Vagina (tissue), 2 donors: ENCODE data around the gene NEDD9. TPM values are rescaled to one million over a fixed set of nuclear protein-coding genes. Genes with fewer than 3 reads are reported as not detected.

Experiments used
- DNase-seq, 2 donors: peaks; one replicate each; pipeline ENCODE4 v3.0.0-alpha.2; 2017; ENCODE audit errors: extremely low spot score in 2 of 2
- H3K27ac ChIP-seq: fragments of 200-600 bp; sonication (generic); one replicate; pipeline ENCODE4 v1.5.1; 2019
- H3K27me3 ChIP-seq: fragments of 200-600 bp; sonication (generic); one replicate; pipeline ENCODE4 v1.5.1; 2019
- H3K36me3 ChIP-seq, 2 donors: fragments of 200-600 bp; sonication (generic); one replicate each; pipeline ENCODE4 v1.5.1; 2017 to 2019
- H3K4me1 ChIP-seq: fragments of 200-600 bp; sonication (generic); one replicate; pipeline ENCODE4 v1.5.1; 2019
- H3K4me3 ChIP-seq, 2 donors: fragments of 200-600 bp; sonication (generic); 1 replicate in 1 of 2; 2 replicates in 1 of 2; pipeline ENCODE4 v1.5.1; 2016 to 2019
- H3K9me3 ChIP-seq: fragments of 200-600 bp; sonication (generic); one replicate; pipeline ENCODE4 v1.5.1; 2019
- CTCF ChIP-seq, 3 experiments: fragments of 450-650 bp in 2 of 3; fragments of 200-600 bp in 1 of 3; sonication (generic) in 1 of 3; IDR thresholded peaks; one replicate each; pipeline ENCODE4 v1.5.1; 2017 to 2019; ENCODE audit warnings: antibody characterized with exemption in 3 of 3, mild to moderate bottlenecking in 2 of 3, moderate library complexity in 2 of 3
- POLR2A ChIP-seq, 2 donors: fragments of 450-650 bp; IDR thresholded peaks; one replicate each; pipeline ENCODE4 v1.6.1; 2017; ENCODE audit warnings: antibody characterized with exemption in 2 of 2, mild to moderate bottlenecking in 2 of 2, moderate library complexity in 2 of 2
- POLR2AphosphoS5 ChIP-seq, 2 donors: sonication (generic); formaldehyde crosslinking; IDR thresholded peaks; one replicate each; pipeline ENCODE4 v1.9.0; 2017; ENCODE audit warnings: antibody characterized with exemption in 2 of 2, mild to moderate bottlenecking in 2 of 2, low read depth in 1 of 2; ENCODE audit not compliant: insufficient read depth in 1 of 2
- intact Hi-C: fragments of 100-400 bp; cut with DNase I; formaldehyde crosslinking; loops from one replicate; pipeline ENCODE4 v1.15.1; 2023
- total RNA-seq: library from RNA; depleted of rRNA; stranded (reverse); fragments of >200 nt; gene quantifications from one replicate; pipeline ENCODE4 v1.2.3, GENCODE V29; 2016

Gene NEDD9
- total RNA-seq, 1 donor from 2014 or later = 45.4 TPM

GRCh38 chr6:11253594-11253993 is 21.1 kb upstream of the NEDD9 start:
- H3K27ac ChIP-seq = no peak overlapping the region

GRCh38 chr6:11251553-11252360 is 19.3 kb upstream of the NEDD9 start:
- intact Hi-C loops = no loop called here
- Histone ChIP-seq H3K27me3 (no peaks in the 10 kb centered on the region), H3K27ac (peak overlapping the region; percentile 26), H3K9me3 (no peaks in the 10 kb centered on the region), H3K4me3 (no peak overlapping the region), H3K36me3 (no peaks in the 10 kb centered on the region), H3K4me1 (peaks cover 20% of the 10 kb centered on the region)
- DNase-seq = no peak
- peak in 1 of 2 donors; percentile 85 for TF ChIP-seq POLR2AphosphoS5 (IDR thresholded peaks at IDR 0.05; ENCODE audit: insufficient read depth in 1 of 2, low read depth in 1 of 2)
- no peak for TF ChIP-seq POLR2A (IDR thresholded peaks at IDR 0.05)

More at GRCh38 chr6:11253594-11253993, 21.1 kb upstream of the NEDD9 start:
- no peaks in the 10 kb centered on the region for H3K9me3 ChIP-seq
- no peaks in the 10 kb centered on the region for H3K36me3 ChIP-seq
- no peaks in the 10 kb centered on the region for H3K27me3 ChIP-seq
- DNase-seq = no peak
- no peak overlapping the region for H3K4me3 ChIP-seq
- intact Hi-C loops = no loop called here
- TF ChIP-seq CTCF (IDR thresholded peaks at IDR 0.05) (no peak), POLR2A (IDR thresholded peaks at IDR 0.05) (no peak), POLR2AphosphoS5 (IDR thresholded peaks at IDR 0.05; ENCODE audit: insufficient read depth in 1 of 2, low read depth in 1 of 2) (no peak)
- peaks cover 17% of the 10 kb centered on the region for H3K4me1 ChIP-seq

GRCh38 chr6:11250108-11250507 is 17.6 kb upstream of the NEDD9 start:
- DNase-seq = no peak
- H3K36me3 ChIP-seq = no peaks in the 10 kb centered on the region
- H3K27me3 ChIP-seq = no peaks in the 10 kb centered on the region
- peaks cover 36% of the 10 kb centered on the region for H3K4me1 ChIP-seq
- no peak overlapping the region for H3K4me3 ChIP-seq
- H3K27ac ChIP-seq = no peak overlapping the region
- TF ChIP-seq POLR2AphosphoS5 (IDR thresholded peaks at IDR 0.05; ENCODE audit: insufficient read depth in 1 of 2, low read depth in 1 of 2) = no peak
- no peak for TF ChIP-seq POLR2A (IDR thresholded peaks at IDR 0.05)
- TF ChIP-seq CTCF (IDR thresholded peaks at IDR 0.05) = no peak
- intact Hi-C loops = no loop called here
- no peaks in the 10 kb centered on the region for H3K9me3 ChIP-seq

- TF ChIP-seq POLR2A (IDR thresholded peaks at IDR 0.05) = no peak
- TF ChIP-seq POLR2AphosphoS5 (IDR thresholded peaks at IDR 0.05; ENCODE audit: insufficient read depth in 1 of 2, low read depth in 1 of 2) = no peak
- TF ChIP-seq CTCF (IDR thresholded peaks at IDR 0.05) = no peak
- Histone ChIP-seq H3K36me3 (no peaks in the 10 kb centered on the region), H3K9me3 (no peaks in the 10 kb centered on the region), H3K4me1 (peaks cover 42% of the 10 kb centered on the region), H3K27ac (no peak overlapping the region), H3K4me3 (no peak overlapping the region), H3K27me3 (no peaks in the 10 kb centered on the region)
- DNase-seq = no peak
- intact Hi-C loops = loop anchor here (10.0 kb wide), 1 partner anchor 246 kb away; no protein-coding TSS in a partner anchor
Measured at GRCh38 chr6:11248974-11249761, 16.7 kb upstream of the NEDD9 start.

- Histone ChIP-seq H3K36me3 (no peaks in the 10 kb centered on the region), H3K4me3 (no peak overlapping the region), H3K9me3 (no peaks in the 10 kb centered on the region), H3K27me3 (no peaks in the 10 kb centered on the region), H3K4me1 (peaks cover 34% of the 10 kb centered on the region), H3K27ac (peak overlapping the region; percentile 49)
- intact Hi-C loops = loop anchor here (10.0 kb wide), 1 partner anchor 248 kb away; no protein-coding TSS in a partner anchor
- no peak for TF ChIP-seq POLR2A (IDR thresholded peaks at IDR 0.05)
- no peak for TF ChIP-seq POLR2AphosphoS5 (IDR thresholded peaks at IDR 0.05; ENCODE audit: insufficient read depth in 1 of 2, low read depth in 1 of 2)
- TF ChIP-seq CTCF (IDR thresholded peaks at IDR 0.05) = no peak
- no peak for DNase-seq
Measured at GRCh38 chr6:11246722-11247121, 14.3 kb upstream of the NEDD9 start.
